Psoas muscle (tissue), 8 donors: ENCODE results near the gene DIAPH3. TPM values are rescaled to one million over a fixed set of nuclear protein-coding genes. Genes with fewer than 3 reads are reported as not detected.

Source experiments
- ATAC-seq, 4 donors: fragments of 200-7000 bp; cut with Tn5 transposase; one replicate each; pipeline ENCODE4 v1.9.1; 2020; ENCODE audit warnings: moderate library complexity in 3 of 4, mild to moderate bottlenecking in 2 of 4
- DNase-seq, 2 donors: peaks; one replicate each; pipeline ENCODE4 v3.0.0-alpha.2; 2020
- H3K27ac ChIP-seq: fragments of 200-600 bp; one replicate; pipeline ENCODE4 v1.8.0; 2022
- H3K27me3 ChIP-seq, 3 donors: fragments of 200-600 bp in 1 of 3; one replicate each; pipeline versions ENCODE4 v1.6.1 to v1.8.0; 2013 to 2022; ENCODE audit warnings: low read length in 2 of 3, mild to moderate bottlenecking in 2 of 3, moderate library complexity in 1 of 3; ENCODE audit not compliant: insufficient read depth in 3 of 3
- H3K36me3 ChIP-seq, 2 donors: fragments of 200-600 bp in 1 of 2; one replicate each; pipeline versions ENCODE4 v1.6.1 to v1.8.0; 2013 to 2022; ENCODE audit warnings: low read depth in 1 of 2, mild to moderate bottlenecking in 1 of 2, moderate library complexity in 1 of 2; ENCODE audit not compliant: insufficient read depth in 1 of 2
- H3K4me1 ChIP-seq: fragments of 200-600 bp; one replicate; pipeline ENCODE4 v1.8.0; 2022
- H3K4me3 ChIP-seq: fragments of 200-600 bp; one replicate; pipeline ENCODE4 v1.8.0; 2022; ENCODE audit warnings: mild to moderate bottlenecking
- H3K9me3 ChIP-seq: fragments of 200-600 bp; one replicate; pipeline ENCODE4 v1.8.0; 2022
- WGBS, 3 donors: extraction: QIAGEN DNeasy Blood & Tissue Kit; methylation state at CpG; one replicate each; pipeline versions ENCODE4 v1.1.6 to v1.1.7; 2013; 5-methylcytosine and 5-hydroxymethylcytosine counted together
- intact Hi-C, 2 donors: fragments of 100-400 bp; cut with DNase I; formaldehyde crosslinking; loops; one replicate each; pipeline versions ENCODE4 v1.11.0 to v1.14.2; 2022
- polyA plus RNA-seq, 3 donors: library from polyadenylated mRNA; stranded (reverse); fragments of 200-250 nt; gene quantifications; one replicate each; pipeline ENCODE4 v1.2.3, GENCODE V29; 2013
- total RNA-seq, 4 donors: library from RNA; stranded (reverse); fragmentation: NEBNext Ultra II Directional in 2 of 4; extraction: Animal tissue kit (Norgen Biotek cat#: 25700) in 2 of 4; gene quantifications; one replicate each; pipeline versions ENCODE4 v1.2.1 to v1.2.4, GENCODE V29; 2021 to 2023
- TF ChIP-seq, protein P1 (sequence below): fragments of 200-600 bp; IDR thresholded peaks from one replicate; pipeline ENCODE4 v1.8.0; 2022; ENCODE audit warnings: antibody characterized with exemption
- donor health status: healthy with polysubstance abuse.
- donor health status: DM: no; HTN: no; CAD: no; lungs with moderate emphysema.
- donor health status: Bipolar disorder and iron deficiency.
- donor health status: healthy.
- donor health status: DM: yes; HTN: yes; CAD: no.
- donor health status: DM: no; HTN: no; CAD: no.
- donor health status: DM: no; HTN: no; CAD: no.
- donor health status: DM: yes; HTN: yes; CAD: no.

Gene DIAPH3
- total and polyA plus RNA-seq, 7 donors, result 0.03 to 0.10 (median 0.08) TPM; not detected in 4

DNA sequence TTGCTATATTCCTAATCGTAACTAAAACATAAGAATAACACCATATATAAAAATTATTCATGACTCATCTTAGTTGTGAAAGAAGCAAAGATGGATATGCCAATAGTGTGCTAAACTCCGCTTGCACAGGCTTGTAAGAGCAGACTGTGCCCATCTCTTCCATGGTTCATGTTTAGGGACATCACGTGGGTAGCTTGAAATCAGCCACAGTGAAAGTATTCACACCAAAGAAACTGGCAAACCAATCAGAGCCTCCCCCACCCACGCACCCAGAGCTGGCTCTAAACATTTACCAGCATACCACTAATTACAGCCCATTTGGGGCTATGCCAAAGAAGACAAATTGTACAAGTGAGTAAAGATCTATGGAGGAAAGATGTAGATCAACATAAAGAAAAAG lies 147.5 kb downstream of the DIAPH3 start:
- no peaks in the 10 kb centered on the region for H3K4me1 ChIP-seq
- DNase-seq (no peak), ATAC-seq (no peak)
- no peak overlapping the region for H3K27ac ChIP-seq
- H3K9me3 ChIP-seq, result no peaks in the 10 kb centered on the region
- H3K27me3 ChIP-seq, result no peaks in the 10 kb centered on the region
- intact Hi-C loops, result no loop called here
- H3K36me3 ChIP-seq, result no peaks in the 10 kb centered on the region
- WGBS, 3 donors, result 83 to 90% (median 86%) methylated on average over 4 of the region's 4 CpGs
- TF ChIP-seq, protein P1, sequence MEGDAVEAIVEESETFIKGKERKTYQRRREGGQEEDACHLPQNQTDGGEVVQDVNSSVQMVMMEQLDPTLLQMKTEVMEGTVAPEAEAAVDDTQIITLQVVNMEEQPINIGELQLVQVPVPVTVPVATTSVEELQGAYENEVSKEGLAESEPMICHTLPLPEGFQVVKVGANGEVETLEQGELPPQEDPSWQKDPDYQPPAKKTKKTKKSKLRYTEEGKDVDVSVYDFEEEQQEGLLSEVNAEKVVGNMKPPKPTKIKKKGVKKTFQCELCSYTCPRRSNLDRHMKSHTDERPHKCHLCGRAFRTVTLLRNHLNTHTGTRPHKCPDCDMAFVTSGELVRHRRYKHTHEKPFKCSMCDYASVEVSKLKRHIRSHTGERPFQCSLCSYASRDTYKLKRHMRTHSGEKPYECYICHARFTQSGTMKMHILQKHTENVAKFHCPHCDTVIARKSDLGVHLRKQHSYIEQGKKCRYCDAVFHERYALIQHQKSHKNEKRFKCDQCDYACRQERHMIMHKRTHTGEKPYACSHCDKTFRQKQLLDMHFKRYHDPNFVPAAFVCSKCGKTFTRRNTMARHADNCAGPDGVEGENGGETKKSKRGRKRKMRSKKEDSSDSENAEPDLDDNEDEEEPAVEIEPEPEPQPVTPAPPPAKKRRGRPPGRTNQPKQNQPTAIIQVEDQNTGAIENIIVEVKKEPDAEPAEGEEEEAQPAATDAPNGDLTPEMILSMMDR, result no peak
- H3K4me3 ChIP-seq, result no peak overlapping the region

DNA sequence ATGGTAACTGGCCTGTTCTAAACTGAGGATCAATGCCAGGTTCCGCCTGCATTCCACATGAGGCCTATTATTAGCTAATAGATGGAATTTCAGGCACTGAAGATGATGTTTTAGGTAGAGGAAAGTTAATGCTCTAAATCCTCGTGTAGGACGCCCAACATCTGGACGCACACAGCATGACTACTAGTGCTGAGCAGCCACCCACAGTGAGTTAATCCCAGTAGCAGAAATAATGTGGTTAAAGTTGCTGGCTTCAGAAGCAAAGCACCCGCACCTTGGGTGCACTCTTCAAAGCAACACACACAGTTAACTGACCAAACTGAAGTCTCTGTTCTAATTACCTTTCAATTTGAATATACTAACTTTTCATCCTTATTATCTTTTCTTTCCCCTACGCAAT lies 150.6 kb downstream of the DIAPH3 start:
- Histone ChIP-seq H3K36me3 (no peaks in the 10 kb centered on the region), H3K4me3 (no peak overlapping the region), H3K27me3 (no peaks in the 10 kb centered on the region), H3K4me1 (no peaks in the 10 kb centered on the region), H3K9me3 (no peaks in the 10 kb centered on the region), H3K27ac (no peak overlapping the region)
- intact Hi-C loops, result no loop called here
- WGBS, 3 donors, result 79 to 91% (median 90%) methylated on average over 6 of the region's 6 CpGs
- TF ChIP-seq, protein P1, result no peak
- ATAC-seq (no peak), DNase-seq (no peak)

DNA sequence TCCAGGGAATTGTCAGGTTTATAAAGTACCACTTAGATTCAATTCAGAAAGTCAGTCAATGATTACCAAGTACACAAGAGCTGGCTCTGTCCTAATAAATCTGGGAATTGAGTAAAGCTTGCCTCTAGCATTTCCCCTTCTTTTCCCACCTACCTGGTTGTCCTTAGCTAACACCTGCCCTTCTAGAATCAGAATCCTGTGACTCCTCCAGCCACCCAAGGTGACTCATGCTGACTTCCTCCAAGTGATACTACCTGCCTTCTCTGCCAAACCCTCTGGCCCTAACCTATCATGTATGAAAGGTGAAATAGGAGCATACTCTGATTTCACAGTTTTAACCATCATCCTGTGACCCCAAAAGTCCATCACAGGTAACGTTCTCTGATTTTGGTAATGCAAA lies 151.2 kb downstream of the DIAPH3 start:
- ATAC-seq, result no peak
- WGBS, 3 donors, result 89 to 95% (median 91%) methylated on average over 1 of the region's 1 CpG
- Histone ChIP-seq H3K27ac (no peak overlapping the region), H3K9me3 (no peaks in the 10 kb centered on the region), H3K4me1 (no peaks in the 10 kb centered on the region), H3K27me3 (no peaks in the 10 kb centered on the region), H3K4me3 (no peak overlapping the region), H3K36me3 (no peaks in the 10 kb centered on the region)
- intact Hi-C loops, result no loop called here
- TF ChIP-seq, protein P1, result no peak
- DNase-seq, result no peak

DNA sequence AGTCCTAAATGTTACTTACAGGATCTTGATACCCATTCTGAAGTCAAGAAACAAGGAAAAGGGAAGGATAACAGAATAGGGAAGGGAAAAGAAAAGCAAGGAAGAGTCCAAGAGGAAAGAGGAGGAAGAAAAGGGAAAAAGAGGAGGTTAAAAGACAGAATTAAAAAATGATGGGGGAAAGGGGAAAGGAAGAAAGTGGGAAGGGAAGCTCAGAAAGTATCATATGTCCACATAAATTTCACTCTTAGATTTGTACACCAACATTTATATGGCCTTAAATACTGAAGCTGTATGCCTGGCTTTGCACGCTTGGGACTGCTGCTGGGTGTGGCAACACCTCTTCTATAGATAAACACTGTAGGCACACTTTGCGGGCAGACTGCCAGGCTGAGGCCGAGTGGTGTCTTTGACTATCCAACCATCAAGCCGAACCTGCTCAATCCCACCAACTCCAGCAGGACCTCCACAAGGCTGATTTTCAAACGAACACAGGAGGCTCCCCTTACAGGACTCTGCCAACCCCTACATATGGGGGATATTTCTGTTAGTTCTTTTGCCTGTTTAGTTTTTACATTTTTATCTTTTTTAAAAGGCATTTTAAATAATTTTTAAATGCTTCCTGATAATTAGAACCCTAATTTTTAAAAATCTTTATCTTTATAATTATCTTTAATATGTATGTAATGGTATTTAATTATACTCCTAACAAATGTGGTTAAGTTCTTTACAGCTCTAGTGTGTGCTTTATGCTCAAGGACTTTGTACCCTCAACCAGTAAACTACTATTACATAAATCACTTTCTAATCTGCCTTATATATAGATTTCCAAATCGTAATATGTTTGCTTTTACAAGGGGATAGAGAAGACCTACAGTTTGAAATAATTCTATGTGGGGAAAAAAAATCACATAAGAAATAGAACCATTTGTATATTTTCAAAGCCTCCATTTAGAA lies 154.2 kb downstream of the DIAPH3 start:
- H3K4me1 ChIP-seq, result no peaks in the 10 kb centered on the region
- H3K27me3 ChIP-seq, result no peaks in the 10 kb centered on the region
- H3K27ac ChIP-seq, result no peak overlapping the region
- intact Hi-C loops, result no loop called here
- TF ChIP-seq, protein P1, result no peak
- no peak overlapping the region for H3K4me3 ChIP-seq
- H3K36me3 ChIP-seq, result no peaks in the 10 kb centered on the region
- DNase-seq (no peak), ATAC-seq (no peak)
- no peaks in the 10 kb centered on the region for H3K9me3 ChIP-seq
- 76 to 81% (median 77%) methylated on average over 6 of the region's 6 CpGs for WGBS, 3 donors
